DND-41 (cell line): ENCODE data around the gene PLEKHA5.

Experiments
- ATAC-seq: fragments of 200-7000 bp; cut with Tn5 transposase; 3 replicates; pipeline ENCODE4 v1.9.1; 2021; ENCODE audit warnings: low read depth; ENCODE audit not compliant: insufficient read depth
- DNase-seq: peaks from one replicate; pipeline ENCODE4 v3.0.0-alpha.2; 2020
- H2AFZ ChIP-seq: 2 replicates; pipeline ENCODE4 v1.6.0; 2012; ENCODE audit warnings: low read depth, low read length
- H3K27ac ChIP-seq: 2 replicates; pipeline ENCODE4 v1.5.1; 2012; ENCODE audit warnings: low read length, inconsistent platforms
- H3K27me3 ChIP-seq: fragments of 200-600 bp; sonication (generic); 2 replicates; pipeline ENCODE4 v1.6.0; 2012; ENCODE audit warnings: low read length, mild to moderate bottlenecking, inconsistent platforms; ENCODE audit not compliant: insufficient read depth, poor library complexity
- H3K36me3 ChIP-seq: 2 replicates; pipeline ENCODE4 v1.5.1; 2012; ENCODE audit warnings: low read length, inconsistent platforms; ENCODE audit not compliant: insufficient read depth
- H3K4me1 ChIP-seq: 2 replicates; pipeline ENCODE4 v1.5.1; 2012; ENCODE audit warnings: mild to moderate bottlenecking, low read length; ENCODE audit not compliant: insufficient read depth
- H3K4me2 ChIP-seq: 2 replicates; pipeline ENCODE4 v1.6.0; 2012; ENCODE audit warnings: mild to moderate bottlenecking, moderate library complexity, low read length, inconsistent platforms; ENCODE audit not compliant: insufficient read depth
- H3K4me3 ChIP-seq, 2 experiments: fragments of 200-600 bp in 1 of 2; shearing (Covaris generic) in 1 of 2; 2 replicates each; pipeline ENCODE4 v1.5.1; 2012 to 2016; ENCODE audit warnings: inconsistent platforms in 2 of 2, low read length in 2 of 2, mild to moderate bottlenecking in 2 of 2, low read depth in 1 of 2, moderate library complexity in 1 of 2
- H3K79me2 ChIP-seq: 2 replicates; pipeline ENCODE4 v1.6.0; 2012; ENCODE audit warnings: low read length, inconsistent platforms; ENCODE audit not compliant: insufficient read depth
- H3K9ac ChIP-seq: 2 replicates; pipeline ENCODE4 v1.6.0; 2012; ENCODE audit warnings: low read depth, mild to moderate bottlenecking, inconsistent platforms, low read length, moderate library complexity
- H3K9me3 ChIP-seq: 2 replicates; pipeline ENCODE4 v1.5.1; 2012; ENCODE audit warnings: low read length, moderate library complexity, mild to moderate bottlenecking, inconsistent platforms; ENCODE audit not compliant: insufficient read depth, severe bottlenecking
- H4K20me1 ChIP-seq: 2 replicates; pipeline ENCODE4 v1.6.0; 2012; ENCODE audit warnings: low read length; ENCODE audit not compliant: insufficient read depth
- EZH2 ChIP-seq: IDR thresholded peaks from 3 replicates; pipeline ENCODE4 v1.6.1; 2012; ENCODE audit warnings: borderline replicate concordance, low read depth, mild to moderate bottlenecking, moderate library complexity, low read length, inconsistent platforms; ENCODE audit not compliant: severe bottlenecking
- TF ChIP-seq, protein P1 (sequence below): IDR thresholded peaks from 2 replicates; pipeline ENCODE4 v1.5.1; 2012; ENCODE audit warnings: borderline replicate concordance, low read length, moderate library complexity, mild to moderate bottlenecking; ENCODE audit not compliant: poor library complexity, severe bottlenecking; ENCODE audit errors: extremely low read depth

Gene PLEKHA5

DNA sequence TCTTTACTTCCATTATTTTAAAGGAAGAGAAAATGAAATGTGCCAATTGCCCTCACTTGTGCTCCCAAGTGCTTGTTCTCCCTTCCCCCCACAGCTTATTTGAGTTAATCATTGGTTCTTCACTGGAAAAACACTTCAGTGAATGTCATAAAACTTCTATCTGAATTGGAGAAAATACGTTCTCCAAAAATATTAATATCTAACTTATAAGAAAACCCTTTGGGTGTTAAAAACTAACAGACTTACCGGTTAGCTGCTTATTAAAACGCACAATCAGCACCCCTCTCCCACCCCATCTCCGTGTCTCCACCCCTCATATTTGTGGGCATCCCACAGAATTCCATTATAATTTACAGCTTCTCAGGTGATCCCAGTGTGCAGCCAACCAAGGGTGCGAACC, 31.7 kb downstream of the PLEKHA5 start:
- H3K9ac ChIP-seq = no peak overlapping the region
- DNase-seq (no peak), ATAC-seq (no peak)
- H3K9me3 ChIP-seq = no peaks in the 10 kb centered on the region
- H3K4me2 ChIP-seq = no peak overlapping the region
- H4K20me1 ChIP-seq = no peaks in the 10 kb centered on the region
- H3K27me3 ChIP-seq = no peaks in the 10 kb centered on the region
- no peaks in the 10 kb centered on the region for H3K4me1 ChIP-seq
- H3K36me3 ChIP-seq = no peaks in the 10 kb centered on the region
- H3K27ac ChIP-seq = no peak overlapping the region
- no peak overlapping the region for H3K4me3 ChIP-seq
- H3K79me2 ChIP-seq = no peaks in the 10 kb centered on the region
- TF ChIP-seq EZH2 = no peak
- TF ChIP-seq, protein P1, sequence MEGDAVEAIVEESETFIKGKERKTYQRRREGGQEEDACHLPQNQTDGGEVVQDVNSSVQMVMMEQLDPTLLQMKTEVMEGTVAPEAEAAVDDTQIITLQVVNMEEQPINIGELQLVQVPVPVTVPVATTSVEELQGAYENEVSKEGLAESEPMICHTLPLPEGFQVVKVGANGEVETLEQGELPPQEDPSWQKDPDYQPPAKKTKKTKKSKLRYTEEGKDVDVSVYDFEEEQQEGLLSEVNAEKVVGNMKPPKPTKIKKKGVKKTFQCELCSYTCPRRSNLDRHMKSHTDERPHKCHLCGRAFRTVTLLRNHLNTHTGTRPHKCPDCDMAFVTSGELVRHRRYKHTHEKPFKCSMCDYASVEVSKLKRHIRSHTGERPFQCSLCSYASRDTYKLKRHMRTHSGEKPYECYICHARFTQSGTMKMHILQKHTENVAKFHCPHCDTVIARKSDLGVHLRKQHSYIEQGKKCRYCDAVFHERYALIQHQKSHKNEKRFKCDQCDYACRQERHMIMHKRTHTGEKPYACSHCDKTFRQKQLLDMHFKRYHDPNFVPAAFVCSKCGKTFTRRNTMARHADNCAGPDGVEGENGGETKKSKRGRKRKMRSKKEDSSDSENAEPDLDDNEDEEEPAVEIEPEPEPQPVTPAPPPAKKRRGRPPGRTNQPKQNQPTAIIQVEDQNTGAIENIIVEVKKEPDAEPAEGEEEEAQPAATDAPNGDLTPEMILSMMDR = no peak
- H2AFZ ChIP-seq = no peak overlapping the region

DNA sequence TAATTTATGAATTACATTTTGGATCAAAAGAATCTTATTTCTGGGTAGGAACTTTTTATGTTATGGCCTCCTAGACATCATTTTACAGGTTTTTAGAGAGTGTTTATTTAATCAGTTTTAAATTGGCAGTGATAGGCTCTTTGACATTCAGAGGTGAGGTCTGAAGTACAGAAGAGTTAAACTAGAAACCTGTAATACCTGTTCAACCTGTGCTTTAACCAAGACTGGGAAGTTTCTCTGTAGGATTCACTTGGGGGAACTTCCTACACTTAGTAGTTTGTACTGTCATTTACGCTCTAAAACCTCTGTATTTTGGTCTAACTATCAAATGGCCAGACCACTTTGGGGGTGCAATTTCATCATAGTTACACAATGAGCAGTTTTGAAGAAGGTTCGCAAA, 35.9 kb downstream of the PLEKHA5 start:
- Histone ChIP-seq H3K9me3 (no peaks in the 10 kb centered on the region), H3K36me3 (no peaks in the 10 kb centered on the region), H3K4me2 (no peak overlapping the region), H4K20me1 (no peaks in the 10 kb centered on the region), H2AFZ (no peak overlapping the region), H3K27me3 (no peaks in the 10 kb centered on the region), H3K9ac (no peak overlapping the region), H3K79me2 (no peaks in the 10 kb centered on the region), H3K27ac (no peak overlapping the region), H3K4me3 (no peak overlapping the region), H3K4me1 (no peaks in the 10 kb centered on the region)
- TF ChIP-seq EZH2 = no peak
- TF ChIP-seq, protein P1 = no peak
- ATAC-seq = no peak
- no peak for DNase-seq

DNA sequence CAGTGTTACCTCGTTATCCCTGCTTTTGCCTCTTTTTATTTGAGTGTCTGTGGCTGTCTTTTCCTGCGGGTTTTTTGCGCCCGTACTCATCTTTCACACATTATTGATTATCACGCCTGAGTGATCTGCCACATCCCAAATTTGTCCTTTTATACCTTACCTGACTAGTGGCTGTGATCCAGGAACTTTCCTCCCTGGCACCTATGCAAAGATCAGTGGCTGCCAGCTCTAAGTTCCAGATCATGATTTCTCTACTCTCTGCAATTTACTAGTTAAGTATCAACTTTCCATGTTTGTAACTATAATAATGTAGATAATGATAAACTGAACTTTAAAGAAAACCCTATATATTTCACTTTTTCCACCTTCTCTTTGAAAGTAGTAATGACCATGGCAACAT, 36.9 kb downstream of the PLEKHA5 start:
- Histone ChIP-seq H3K9me3 (no peaks in the 10 kb centered on the region), H3K79me2 (no peaks in the 10 kb centered on the region), H3K9ac (no peak overlapping the region), H3K4me1 (no peaks in the 10 kb centered on the region), H2AFZ (no peak overlapping the region), H3K36me3 (no peaks in the 10 kb centered on the region), H4K20me1 (no peaks in the 10 kb centered on the region), H3K4me3 (no peak overlapping the region), H3K27ac (no peak overlapping the region), H3K27me3 (no peaks in the 10 kb centered on the region), H3K4me2 (no peak overlapping the region)
- no peak for DNase-seq
- no peak for ATAC-seq
- TF ChIP-seq, protein P1 = no peak
- no peak for TF ChIP-seq EZH2

DNA sequence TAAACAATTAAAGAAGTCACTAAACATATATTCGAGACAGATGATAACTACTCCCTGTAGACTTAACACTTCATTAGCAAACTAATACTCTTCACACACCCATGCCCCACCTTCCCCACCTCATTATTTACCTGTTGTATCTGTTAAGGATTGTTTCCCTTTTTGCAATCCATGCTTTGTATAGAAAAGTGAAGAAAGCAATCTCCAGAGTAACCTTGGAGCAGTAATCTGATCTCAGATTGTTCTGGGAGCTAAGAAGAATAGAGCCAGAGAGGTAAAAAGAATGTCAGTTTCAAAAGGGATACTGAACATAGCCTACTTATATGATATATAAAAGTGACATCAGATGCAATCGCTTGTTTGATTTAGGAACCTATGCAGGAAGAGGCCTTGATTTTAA, 37.4 kb downstream of the PLEKHA5 start:
- H3K9ac ChIP-seq = no peak overlapping the region
- H3K27ac ChIP-seq = no peak overlapping the region
- H3K9me3 ChIP-seq = no peaks in the 10 kb centered on the region
- H3K79me2 ChIP-seq = no peaks in the 10 kb centered on the region
- H2AFZ ChIP-seq = no peak overlapping the region
- no peaks in the 10 kb centered on the region for H4K20me1 ChIP-seq
- H3K27me3 ChIP-seq = no peaks in the 10 kb centered on the region
- no peaks in the 10 kb centered on the region for H3K4me1 ChIP-seq
- H3K4me2 ChIP-seq = no peak overlapping the region
- H3K36me3 ChIP-seq = no peaks in the 10 kb centered on the region
- ATAC-seq (no peak), DNase-seq (no peak)
- no peak overlapping the region for H3K4me3 ChIP-seq
- TF ChIP-seq EZH2 = no peak
- TF ChIP-seq, protein P1 = no peak
